GM12873 (cell line): ENCODE data around the gene OSM.

Source experiments
- TF ChIP-seq, protein P1 (sequence below): IDR thresholded peaks from 2 replicates; pipeline ENCODE4 v1.5.1; 2012; ENCODE audit warnings: low read depth, mild to moderate bottlenecking, moderate library complexity, low read length, control low read depth; ENCODE audit not compliant: insufficient read depth; ENCODE audit errors: missing control alignments

Gene OSM

DNA sequence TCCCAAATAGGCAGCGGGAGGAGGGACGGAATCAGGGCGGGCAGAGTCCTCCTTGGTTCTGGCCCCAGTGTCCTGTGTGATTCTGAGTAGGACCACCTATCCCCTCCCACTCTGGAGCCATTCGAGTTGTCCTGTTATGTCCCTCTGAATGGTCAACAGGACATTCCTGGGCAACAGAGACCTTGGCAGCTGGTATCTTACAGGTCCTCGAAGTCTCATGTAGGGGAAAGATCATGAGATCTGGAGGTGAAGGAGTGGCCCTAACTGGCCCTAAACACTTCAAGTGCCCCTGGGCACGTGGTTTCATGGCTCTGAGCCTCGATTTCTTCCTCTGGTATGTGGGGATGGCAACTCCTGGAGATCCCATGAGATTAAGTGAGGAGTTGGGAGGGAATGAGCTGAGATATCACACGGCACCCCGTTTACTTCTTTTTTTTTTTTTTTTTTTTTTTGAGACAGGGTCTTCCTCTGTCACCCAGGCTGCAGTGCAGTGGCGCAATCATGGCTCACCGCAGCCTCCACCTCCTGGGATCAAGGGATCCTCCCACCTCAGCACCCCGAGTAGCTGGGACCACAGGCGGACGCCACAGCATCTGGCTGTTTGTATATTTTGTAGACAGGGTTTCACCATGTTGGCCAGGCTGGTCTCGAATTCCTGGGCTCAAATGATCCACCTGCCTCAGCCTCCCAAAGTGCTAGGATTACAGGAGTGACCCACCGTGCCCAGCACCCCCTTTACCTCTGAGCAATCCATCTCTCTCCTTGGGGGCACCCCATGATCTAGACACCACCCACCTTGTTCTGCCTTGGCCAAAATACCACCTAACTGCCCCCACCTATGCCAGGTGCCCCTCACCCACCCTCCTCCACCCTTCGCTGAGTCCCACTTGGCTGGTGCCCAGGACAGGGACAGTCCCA, 26.9 kb downstream of the OSM start:
- TF ChIP-seq, protein P1, sequence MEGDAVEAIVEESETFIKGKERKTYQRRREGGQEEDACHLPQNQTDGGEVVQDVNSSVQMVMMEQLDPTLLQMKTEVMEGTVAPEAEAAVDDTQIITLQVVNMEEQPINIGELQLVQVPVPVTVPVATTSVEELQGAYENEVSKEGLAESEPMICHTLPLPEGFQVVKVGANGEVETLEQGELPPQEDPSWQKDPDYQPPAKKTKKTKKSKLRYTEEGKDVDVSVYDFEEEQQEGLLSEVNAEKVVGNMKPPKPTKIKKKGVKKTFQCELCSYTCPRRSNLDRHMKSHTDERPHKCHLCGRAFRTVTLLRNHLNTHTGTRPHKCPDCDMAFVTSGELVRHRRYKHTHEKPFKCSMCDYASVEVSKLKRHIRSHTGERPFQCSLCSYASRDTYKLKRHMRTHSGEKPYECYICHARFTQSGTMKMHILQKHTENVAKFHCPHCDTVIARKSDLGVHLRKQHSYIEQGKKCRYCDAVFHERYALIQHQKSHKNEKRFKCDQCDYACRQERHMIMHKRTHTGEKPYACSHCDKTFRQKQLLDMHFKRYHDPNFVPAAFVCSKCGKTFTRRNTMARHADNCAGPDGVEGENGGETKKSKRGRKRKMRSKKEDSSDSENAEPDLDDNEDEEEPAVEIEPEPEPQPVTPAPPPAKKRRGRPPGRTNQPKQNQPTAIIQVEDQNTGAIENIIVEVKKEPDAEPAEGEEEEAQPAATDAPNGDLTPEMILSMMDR: no peak

DNA sequence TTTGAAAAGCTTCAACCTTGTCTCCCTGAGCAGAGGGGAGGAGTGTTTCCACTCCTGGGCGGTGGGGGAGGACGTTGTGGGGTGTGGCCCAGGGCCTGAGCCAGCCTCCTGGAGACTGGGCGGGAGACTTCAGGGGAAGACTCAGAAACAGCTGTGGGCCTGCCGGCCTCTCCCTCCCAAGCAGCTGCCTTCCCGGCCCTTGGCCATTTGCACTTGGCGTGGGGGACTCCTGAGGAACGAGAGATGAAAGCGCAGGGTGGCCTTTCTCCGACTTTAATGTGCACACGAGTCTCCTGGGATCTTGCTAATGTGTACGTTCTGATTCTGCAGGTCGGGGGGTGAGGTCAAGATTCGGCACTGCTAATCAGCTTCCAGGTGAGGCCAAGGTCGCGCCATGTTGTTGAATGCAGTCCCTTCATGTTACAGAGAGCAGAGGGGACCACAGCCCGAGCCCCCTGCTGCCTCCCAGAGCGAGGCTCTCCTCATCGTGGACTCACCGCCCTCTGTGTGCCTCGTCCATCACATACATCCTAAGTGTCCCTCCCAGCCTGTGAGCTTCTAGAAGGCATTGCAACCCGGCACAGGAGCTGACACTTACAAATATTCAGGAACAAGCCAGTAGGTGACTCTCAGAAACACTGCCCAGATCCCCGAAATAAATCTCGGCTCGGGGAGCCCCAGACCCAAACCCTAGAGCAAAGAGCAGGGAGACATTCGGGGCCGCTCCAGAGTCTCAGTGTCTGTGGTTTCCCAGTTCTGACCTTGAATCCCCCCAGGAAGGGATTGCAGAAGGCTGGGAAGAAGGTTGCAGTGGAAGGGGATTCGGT, 27.8 kb downstream of the OSM start:
- TF ChIP-seq, protein P1: no peak

DNA sequence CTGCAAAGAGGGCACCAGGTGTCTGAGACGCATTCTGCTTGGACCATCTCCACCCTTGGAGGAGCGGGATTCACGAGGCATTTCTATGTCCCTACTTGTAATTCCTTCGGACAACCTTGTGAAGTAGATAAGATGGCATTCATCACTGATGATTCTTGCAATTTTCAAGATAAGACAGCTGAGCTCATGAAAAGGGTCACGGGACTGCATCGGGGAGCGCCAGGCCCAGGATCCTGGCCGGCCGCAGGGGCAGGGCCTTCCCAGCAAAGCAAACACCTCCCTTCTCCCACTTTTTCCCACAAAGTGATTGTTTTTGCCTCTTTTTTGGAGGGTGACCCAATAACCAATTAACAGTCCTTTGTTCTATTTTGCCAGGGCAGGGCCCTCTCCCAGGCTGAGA, 28.5 kb downstream of the OSM start:
- TF ChIP-seq, protein P1: no peak

DNA sequence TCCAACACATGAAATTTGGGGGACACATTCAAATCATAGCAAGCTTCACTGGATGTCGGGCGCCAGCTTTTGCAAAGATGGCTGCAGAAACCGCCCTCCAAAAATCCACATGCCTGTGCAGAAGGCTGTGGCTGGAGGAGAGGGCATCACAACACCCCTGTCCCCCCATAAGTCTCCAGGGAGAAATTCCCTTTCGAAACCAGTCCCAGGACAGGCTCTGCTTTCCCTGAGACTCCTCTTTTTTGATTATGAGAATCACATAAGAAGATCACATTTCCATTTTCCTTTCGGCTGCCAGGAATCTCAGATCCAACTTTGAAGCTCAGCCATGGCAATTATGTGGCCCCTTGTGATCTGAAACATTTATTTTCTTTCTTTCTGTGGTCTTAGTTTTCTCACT, 29.8 kb downstream of the OSM start:
- TF ChIP-seq, protein P1: no peak

DNA sequence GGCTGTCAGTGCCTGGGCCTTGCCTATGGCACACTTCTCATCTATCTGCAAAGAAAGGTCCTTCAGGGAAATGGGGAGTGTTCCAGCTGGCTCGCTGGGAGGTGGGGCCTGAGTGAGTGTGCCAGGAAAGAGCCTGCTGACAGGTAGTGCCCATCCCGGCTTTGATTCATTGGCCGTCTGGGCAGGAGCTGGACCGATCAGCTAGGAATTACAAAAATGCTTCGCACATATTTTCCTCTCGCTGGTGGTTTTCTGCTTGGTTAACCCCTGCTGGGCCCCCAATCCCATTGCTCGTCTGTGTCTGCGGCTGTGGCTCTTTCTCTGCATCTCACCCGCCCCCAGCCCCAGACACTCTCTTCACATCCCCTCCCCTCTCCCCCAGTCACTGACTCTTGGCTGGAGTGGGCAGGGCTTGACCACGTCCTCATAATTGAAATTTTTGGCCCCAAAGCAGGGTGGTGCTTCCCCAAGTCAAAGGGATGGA, 30.9 kb downstream of the OSM start:
- TF ChIP-seq, protein P1: no peak

DNA sequence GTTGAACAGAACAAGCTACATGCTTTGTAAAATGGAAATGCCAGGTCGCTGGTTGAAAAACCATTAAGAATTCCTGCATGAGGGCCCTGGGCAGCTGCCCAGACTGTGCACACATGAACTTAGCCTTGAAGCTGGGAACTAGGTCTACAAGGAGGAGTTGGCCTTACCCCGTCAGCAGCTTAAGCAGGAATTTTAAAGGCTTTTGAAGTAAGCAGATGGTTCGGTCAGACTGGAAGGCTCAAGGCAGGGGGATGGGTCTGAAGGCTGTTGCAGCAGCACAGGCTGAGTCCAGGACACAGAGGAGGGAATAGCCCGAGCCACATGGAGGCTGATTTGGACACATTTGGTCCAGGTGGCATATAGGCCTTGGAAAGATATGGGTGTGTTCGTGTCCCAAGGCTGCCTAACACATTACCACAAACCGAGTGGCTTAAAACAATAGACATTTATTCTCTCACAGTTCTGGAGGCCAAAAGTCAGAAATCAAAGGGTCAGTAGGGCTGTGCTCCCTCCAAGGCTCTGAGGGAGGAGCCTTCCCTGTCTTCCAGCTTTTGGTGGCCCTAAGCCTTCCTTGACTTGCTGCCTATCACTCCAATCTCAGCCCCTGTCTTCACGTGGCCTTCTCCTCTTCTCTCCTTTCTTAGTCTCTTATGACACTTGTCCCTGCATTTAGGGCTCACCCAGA, 31.7 kb downstream of the OSM start:
- TF ChIP-seq, protein P1: no peak
